Calu3 (cell line): ENCODE measurements around the gene VWA3A. TPM values are rescaled to one million over a fixed set of nuclear protein-coding genes. Genes with fewer than 3 reads are reported as not detected.
"Not testable (repeated sequence)": the region's sequence is repeated elsewhere in the genome, so short reads cannot be mapped to it uniquely, and the experiment has no call there.

Source experiments
- BruUV-seq: library from RNA; stranded (reverse); fragments of 400-500 nt; replicated peaks from 2 replicates; lab custom pipeline; 2021; lab: Mats Ljungman, UMichigan
- CTCF ChIA-PET: fragments of 300-600 bp; sonication (Branson Sonifier 250); formaldehyde crosslinking; loops from one replicate; lab custom pipeline; 2022; ENCODE audit warnings: antibody characterized with exemption; lab: Charles Lee
- DNase-seq: peaks from one replicate; pipeline ENCODE4 v3.0.0; 2022
- H3K27ac Mint-ChIP-seq: one replicate; pipeline ENCODE4 v1.8.0; 2022; ENCODE audit warnings: mixed read lengths; ENCODE audit not compliant: unreplicated experiment
- H3K27me3 Mint-ChIP-seq: one replicate; pipeline ENCODE4 v1.8.0; 2022; ENCODE audit warnings: mixed read lengths; ENCODE audit not compliant: unreplicated experiment
- H3K36me3 Mint-ChIP-seq: one replicate; pipeline ENCODE4 v1.8.0; 2022; ENCODE audit warnings: mild to moderate bottlenecking, moderate library complexity, mixed read lengths; ENCODE audit not compliant: insufficient read depth, unreplicated experiment
- H3K4me1 Mint-ChIP-seq: one replicate; pipeline ENCODE4 v1.8.0; 2022; ENCODE audit warnings: mild to moderate bottlenecking, low read depth, mixed read lengths; ENCODE audit not compliant: unreplicated experiment
- H3K4me3 Mint-ChIP-seq: one replicate; pipeline ENCODE4 v1.8.0; 2022; ENCODE audit warnings: mild to moderate bottlenecking, low read depth, moderate library complexity, mixed read lengths; ENCODE audit not compliant: unreplicated experiment
- H3K9me3 Mint-ChIP-seq: one replicate; pipeline ENCODE4 v1.8.0; 2022; ENCODE audit warnings: low read depth, mixed read lengths; ENCODE audit not compliant: unreplicated experiment
- intact Hi-C: fragments of 100-400 bp; cut with micrococcal nuclease; formaldehyde crosslinking; loops from one replicate; pipeline ENCODE4 v1.10.0; 2022; ENCODE audit not compliant: unreplicated experiment
- total RNA-seq: library from RNA; stranded (reverse); gene quantifications from 2 replicates; pipeline ENCODE4 v1.2.3, GENCODE V29; 2022
- TF ChIP-seq, protein P1 (sequence below): fragments of 200-600 bp; IDR thresholded peaks from one replicate; pipeline ENCODE4 v1.8.0; 2022; ENCODE audit warnings: antibody characterized with exemption; ENCODE audit not compliant: unreplicated experiment

The VWA3A gene
- total RNA-seq, 1 experiment from 2014 or later, result 0.33 TPM

DNA sequence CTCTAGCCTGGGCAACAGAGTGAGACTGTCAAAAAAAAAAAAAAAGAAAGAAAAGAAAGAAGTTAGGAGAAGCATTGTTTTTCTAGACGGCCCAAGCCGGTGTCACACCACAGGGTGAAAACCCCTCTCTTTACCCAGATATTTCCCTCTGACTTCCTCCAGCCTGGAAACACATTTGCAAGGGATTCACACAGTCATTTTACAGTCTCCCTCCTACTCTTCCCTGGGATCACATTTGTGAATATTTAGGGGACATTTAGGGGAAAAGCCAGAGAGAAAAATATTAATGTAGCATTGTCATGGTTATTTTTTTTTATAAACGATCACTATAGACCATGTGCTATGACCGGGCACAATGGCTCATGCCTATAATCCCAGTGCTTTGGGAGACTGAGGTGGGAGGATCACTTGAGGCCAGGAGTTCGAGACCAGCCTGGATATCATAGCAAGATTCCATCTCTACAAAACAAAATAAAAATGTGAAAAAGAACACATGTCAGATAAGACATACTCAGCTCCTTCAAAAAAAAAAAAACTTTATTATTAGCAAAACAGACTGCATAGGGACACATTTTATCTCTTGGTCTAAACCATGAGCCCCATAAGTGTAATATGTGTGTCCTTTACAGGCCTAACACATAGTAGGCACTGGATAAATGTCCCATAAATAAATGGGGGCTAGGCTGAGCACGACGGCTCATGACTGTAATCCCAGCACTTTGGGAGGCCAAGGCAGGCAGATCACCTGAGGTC lies 59.1 kb downstream of the VWA3A start:
- Mint-ChIP-seq H3K27me3 (peaks cover 63% of the 10 kb centered on the region), H3K27ac (no peak overlapping the region), H3K36me3 (no peaks in the 10 kb centered on the region), H3K9me3 (no peaks in the 10 kb centered on the region), H3K4me1 (no peaks in the 10 kb centered on the region), H3K4me3 (no peak overlapping the region)
- DNase-seq, result no peak
- CTCF ChIA-PET, result no interaction called here
- intact Hi-C loops, result no loop called here
- BruUV-seq, result no TSS peak
- TF ChIP-seq, protein P1, sequence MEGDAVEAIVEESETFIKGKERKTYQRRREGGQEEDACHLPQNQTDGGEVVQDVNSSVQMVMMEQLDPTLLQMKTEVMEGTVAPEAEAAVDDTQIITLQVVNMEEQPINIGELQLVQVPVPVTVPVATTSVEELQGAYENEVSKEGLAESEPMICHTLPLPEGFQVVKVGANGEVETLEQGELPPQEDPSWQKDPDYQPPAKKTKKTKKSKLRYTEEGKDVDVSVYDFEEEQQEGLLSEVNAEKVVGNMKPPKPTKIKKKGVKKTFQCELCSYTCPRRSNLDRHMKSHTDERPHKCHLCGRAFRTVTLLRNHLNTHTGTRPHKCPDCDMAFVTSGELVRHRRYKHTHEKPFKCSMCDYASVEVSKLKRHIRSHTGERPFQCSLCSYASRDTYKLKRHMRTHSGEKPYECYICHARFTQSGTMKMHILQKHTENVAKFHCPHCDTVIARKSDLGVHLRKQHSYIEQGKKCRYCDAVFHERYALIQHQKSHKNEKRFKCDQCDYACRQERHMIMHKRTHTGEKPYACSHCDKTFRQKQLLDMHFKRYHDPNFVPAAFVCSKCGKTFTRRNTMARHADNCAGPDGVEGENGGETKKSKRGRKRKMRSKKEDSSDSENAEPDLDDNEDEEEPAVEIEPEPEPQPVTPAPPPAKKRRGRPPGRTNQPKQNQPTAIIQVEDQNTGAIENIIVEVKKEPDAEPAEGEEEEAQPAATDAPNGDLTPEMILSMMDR, result no peak

GRCh38 chr16:22152316-22152715 lies 60.0 kb downstream of the VWA3A start:
- TF ChIP-seq, protein P1, result no peak
- intact Hi-C loops, result no loop called here
- CTCF ChIA-PET, result no interaction called here
- no peak overlapping the region for H3K27ac Mint-ChIP-seq
- no peak for DNase-seq
- H3K4me1 Mint-ChIP-seq, result no peaks in the 10 kb centered on the region
- no peaks in the 10 kb centered on the region for H3K36me3 Mint-ChIP-seq
- BruUV-seq, result no TSS peak
- peaks cover 61% of the 10 kb centered on the region for H3K27me3 Mint-ChIP-seq
- H3K9me3 Mint-ChIP-seq, result no peaks in the 10 kb centered on the region
- no peak overlapping the region for H3K4me3 Mint-ChIP-seq

DNA sequence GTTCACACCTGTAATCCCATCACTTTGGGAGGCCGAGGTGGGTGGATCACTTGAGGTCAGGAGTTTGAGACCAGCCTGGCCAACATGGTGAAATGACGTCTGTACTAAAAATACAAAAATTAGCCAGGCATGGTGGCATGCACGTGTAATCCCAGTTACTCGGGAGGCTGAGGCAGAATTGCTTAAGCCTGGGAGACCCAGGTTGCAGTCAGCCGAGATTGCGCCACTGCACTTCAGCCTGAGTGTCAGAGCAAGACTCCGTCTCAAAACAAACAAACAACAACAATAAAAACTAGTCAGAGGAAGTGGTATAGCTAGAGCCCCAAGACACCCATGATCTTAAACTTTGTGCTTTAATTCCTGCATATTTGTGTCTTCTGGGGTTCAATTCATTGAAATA lies 60.7 kb downstream of the VWA3A start:
- H3K36me3 Mint-ChIP-seq, intact Hi-C loops, BruUV-seq, H3K27ac Mint-ChIP-seq, CTCF ChIA-PET, H3K9me3 Mint-ChIP-seq, H3K4me3 Mint-ChIP-seq, DNase-seq, H3K4me1 Mint-ChIP-seq: not testable (repeated sequence)
- peaks cover 53% of the 10 kb centered on the region for H3K27me3 Mint-ChIP-seq

GRCh38 chr16:22161401-22161800 lies 69.1 kb downstream of the VWA3A start:
- peaks cover 49% of the 10 kb centered on the region for H3K27me3 Mint-ChIP-seq
- no peak for DNase-seq
- CTCF ChIA-PET, result interaction anchor here (0.6 kb wide), 1 partner anchor 42 kb away, joined by 4 read pairs; no protein-coding TSS in a partner anchor
- no TSS peak for BruUV-seq
- H3K4me3 Mint-ChIP-seq, result no peak overlapping the region
- TF ChIP-seq, protein P1, result no peak
- intact Hi-C loops, result no loop called here
- no peak overlapping the region for H3K27ac Mint-ChIP-seq
- no peaks in the 10 kb centered on the region for H3K4me1 Mint-ChIP-seq
- no peaks in the 10 kb centered on the region for H3K36me3 Mint-ChIP-seq
- peaks cover 5% of the 10 kb centered on the region for H3K9me3 Mint-ChIP-seq
